Thyroid gland (tissue), 4 donors: ENCODE data around the gene EXOC6.

Source experiments
- CTCF ChIP-seq, 6 experiments: fragments of 200-600 bp in 3 of 6; fragments of 450-650 bp in 3 of 6; sonication (generic) in 3 of 6; IDR thresholded peaks; one replicate each; pipeline ENCODE4 v1.5.1; 2016 to 2019; ENCODE audit warnings: antibody characterized with exemption in 6 of 6, mild to moderate bottlenecking in 2 of 6, inconsistent platforms in 1 of 6, moderate library complexity in 1 of 6
- POLR2A ChIP-seq, 2 donors: fragments of 450-650 bp; IDR thresholded peaks; one replicate each; pipeline ENCODE4 v1.6.1; 2017; ENCODE audit warnings: antibody characterized with exemption in 2 of 2, mild to moderate bottlenecking in 2 of 2, moderate library complexity in 1 of 2

DNA sequence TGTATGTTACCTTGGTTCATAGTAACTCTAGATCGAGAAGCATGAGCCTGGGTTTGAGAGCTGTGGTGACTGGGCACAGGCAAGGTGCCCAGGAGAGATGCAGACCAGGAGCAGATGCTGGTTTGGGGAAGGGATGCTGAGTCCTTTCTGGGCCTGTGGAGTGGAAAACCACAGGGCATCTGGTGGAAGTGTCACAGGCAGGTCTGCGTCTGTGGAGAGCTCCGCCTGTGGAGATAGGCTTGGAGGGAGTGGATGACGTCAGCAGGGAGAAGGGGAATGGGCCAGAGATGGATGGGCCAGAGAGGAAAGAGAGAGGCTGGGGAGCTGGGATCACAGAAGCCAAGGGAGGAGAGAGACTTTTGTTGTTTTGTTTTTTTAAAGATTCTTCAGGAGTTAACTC, 240.1 kb downstream of the EXOC6 start:
- TF ChIP-seq CTCF (IDR thresholded peaks at IDR 0.05) (no peak), POLR2A (IDR thresholded peaks at IDR 0.05) (no peak)
